ENCODE data around the gene GSTCD.

GSTCD gene

GRCh38 chr4:105805501-105806120, 97.0 kb downstream of the GSTCD start:
- Mint-ChIP-seq H3K9me3 (no peaks in the 10 kb centered on the region), H3K27me3 (no peaks in the 10 kb centered on the region), H3K4me3 (no peak overlapping the region), H3K36me3 (peaks cover 7% of the 10 kb centered on the region), H3K27ac (no peak overlapping the region), H3K4me1 (no peaks in the 10 kb centered on the region)
- ATAC-seq (ENCODE audit: low read depth) = no peak
- no peak for DNase-seq (ENCODE audit: low spot score in 2 of 2)

- H3K4me1 Mint-ChIP-seq = no peaks in the 10 kb centered on the region
- no peak overlapping the region for H3K4me3 Mint-ChIP-seq
- no peak overlapping the region for H3K27ac Mint-ChIP-seq
- H3K36me3 Mint-ChIP-seq = peaks cover 7% of the 10 kb centered on the region
- no peaks in the 10 kb centered on the region for H3K9me3 Mint-ChIP-seq
- DNase-seq (ENCODE audit: low spot score in 2 of 2) (no peak), ATAC-seq (ENCODE audit: low read depth) (no peak)
- no peaks in the 10 kb centered on the region for H3K27me3 Mint-ChIP-seq
Measured at GRCh38 chr4:105807496-105807895, 98.9 kb downstream of the GSTCD start.

- H3K27me3 Mint-ChIP-seq = no peaks in the 10 kb centered on the region
- no peaks in the 10 kb centered on the region for H3K4me1 Mint-ChIP-seq
- H3K9me3 Mint-ChIP-seq = no peaks in the 10 kb centered on the region
- ATAC-seq (ENCODE audit: low read depth) = no peak
- DNase-seq (ENCODE audit: low spot score in 2 of 2) = no peak
- H3K27ac Mint-ChIP-seq = no peak overlapping the region
- H3K36me3 Mint-ChIP-seq = peaks cover 4% of the 10 kb centered on the region
- H3K4me3 Mint-ChIP-seq = no peak overlapping the region
Measured at GRCh38 chr4:105808030-105808749, 99.6 kb downstream of the GSTCD start.

GRCh38 chr4:105808750-105809041, 100.1 kb downstream of the GSTCD start:
- H3K9me3 Mint-ChIP-seq = peaks cover 1% of the 10 kb centered on the region
- no peak overlapping the region for H3K27ac Mint-ChIP-seq
- H3K27me3 Mint-ChIP-seq = no peaks in the 10 kb centered on the region
- DNase-seq (ENCODE audit: low spot score in 2 of 2) (no peak), ATAC-seq (ENCODE audit: low read depth) (no peak)
- H3K36me3 Mint-ChIP-seq = peaks cover 7% of the 10 kb centered on the region
- H3K4me3 Mint-ChIP-seq = no peak overlapping the region
- no peaks in the 10 kb centered on the region for H3K4me1 Mint-ChIP-seq

- Mint-ChIP-seq H3K4me3 (no peak overlapping the region), H3K4me1 (no peaks in the 10 kb centered on the region), H3K9me3 (peaks cover 1% of the 10 kb centered on the region), H3K27ac (no peak overlapping the region), H3K36me3 (peaks cover 10% of the 10 kb centered on the region), H3K27me3 (no peaks in the 10 kb centered on the region)
- ATAC-seq (ENCODE audit: low read depth) (no peak), DNase-seq (ENCODE audit: low spot score in 2 of 2) (no peak)
Measured at GRCh38 chr4:105815701-105816100, 107.1 kb downstream of the GSTCD start.

GRCh38 chr4:105822061-105822460, 113.5 kb downstream of the GSTCD start:
- ATAC-seq (ENCODE audit: low read depth) = no peak
- H3K27ac Mint-ChIP-seq = no peak overlapping the region

GRCh38 chr4:105828074-105828473, 119.5 kb downstream of the GSTCD start:
- Mint-ChIP-seq H3K9me3 (peaks cover 2% of the 10 kb centered on the region), H3K36me3 (peaks cover 25% of the 10 kb centered on the region), H3K4me1 (no peaks in the 10 kb centered on the region), H3K27me3 (no peaks in the 10 kb centered on the region), H3K27ac (no peak overlapping the region), H3K4me3 (no peak overlapping the region)
- DNase-seq (ENCODE audit: low spot score in 2 of 2) (no peak), ATAC-seq (ENCODE audit: low read depth) (no peak)

More at GRCh38 chr4:105822061-105822460, 113.5 kb downstream of the GSTCD start:
- Mint-ChIP-seq H3K4me1 (no peaks in the 10 kb centered on the region), H3K9me3 (no peaks in the 10 kb centered on the region), H3K4me3 (no peak overlapping the region), H3K27me3 (no peaks in the 10 kb centered on the region), H3K36me3 (peaks cover 15% of the 10 kb centered on the region)
- no peak for DNase-seq (ENCODE audit: low spot score in 2 of 2)

- DNase-seq (ENCODE audit: low spot score in 2 of 2) (no peak), ATAC-seq (ENCODE audit: low read depth) (no peak)
- peaks cover 2% of the 10 kb centered on the region for H3K9me3 Mint-ChIP-seq
- no peaks in the 10 kb centered on the region for H3K4me1 Mint-ChIP-seq
- peaks cover 22% of the 10 kb centered on the region for H3K36me3 Mint-ChIP-seq
- H3K27ac Mint-ChIP-seq = no peak overlapping the region
- no peaks in the 10 kb centered on the region for H3K27me3 Mint-ChIP-seq
- no peak overlapping the region for H3K4me3 Mint-ChIP-seq
Measured at GRCh38 chr4:105831189-105831588, 122.6 kb downstream of the GSTCD start.

GRCh38 chr4:105835177-105835576, 126.6 kb downstream of the GSTCD start:
- H3K36me3 Mint-ChIP-seq = peaks cover 21% of the 10 kb centered on the region
- DNase-seq (ENCODE audit: low spot score in 2 of 2) (no peak), ATAC-seq (ENCODE audit: low read depth) (no peak)
- H3K27ac Mint-ChIP-seq = no peak overlapping the region
- H3K4me1 Mint-ChIP-seq = no peaks in the 10 kb centered on the region
- H3K9me3 Mint-ChIP-seq = no peaks in the 10 kb centered on the region
- no peaks in the 10 kb centered on the region for H3K27me3 Mint-ChIP-seq
- no peak overlapping the region for H3K4me3 Mint-ChIP-seq

- H3K27ac Mint-ChIP-seq = no peak overlapping the region
- ATAC-seq (ENCODE audit: low read depth) = no peak
Measured at GRCh38 chr4:105836537-105836936, 128.0 kb downstream of the GSTCD start.

GRCh38 chr4:105837037-105837436, 128.5 kb downstream of the GSTCD start:
- no peak for ATAC-seq (ENCODE audit: low read depth)
- H3K27me3 Mint-ChIP-seq = no peaks in the 10 kb centered on the region
- no peak overlapping the region for H3K27ac Mint-ChIP-seq

More at GRCh38 chr4:105836537-105836936, 128.0 kb downstream of the GSTCD start:
- H3K27me3 Mint-ChIP-seq = no peaks in the 10 kb centered on the region
- H3K36me3 Mint-ChIP-seq = peaks cover 21% of the 10 kb centered on the region
- H3K4me3 Mint-ChIP-seq = no peak overlapping the region
- no peaks in the 10 kb centered on the region for H3K9me3 Mint-ChIP-seq
- DNase-seq (ENCODE audit: low spot score in 2 of 2) = no peak
- no peaks in the 10 kb centered on the region for H3K4me1 Mint-ChIP-seq

GRCh38 chr4:105838082-105838481, 129.5 kb downstream of the GSTCD start:
- H3K36me3 Mint-ChIP-seq = peaks cover 20% of the 10 kb centered on the region
- H3K9me3 Mint-ChIP-seq = no peaks in the 10 kb centered on the region
- H3K27me3 Mint-ChIP-seq = no peaks in the 10 kb centered on the region
- no peak for ATAC-seq (ENCODE audit: low read depth)
- no peak overlapping the region for H3K27ac Mint-ChIP-seq
- no peak for DNase-seq (ENCODE audit: low spot score in 2 of 2)
- no peak overlapping the region for H3K4me3 Mint-ChIP-seq
- no peaks in the 10 kb centered on the region for H3K4me1 Mint-ChIP-seq

More at GRCh38 chr4:105837037-105837436, 128.5 kb downstream of the GSTCD start:
- DNase-seq (ENCODE audit: low spot score in 2 of 2) = no peak
- Mint-ChIP-seq H3K4me3 (no peak overlapping the region), H3K9me3 (no peaks in the 10 kb centered on the region), H3K4me1 (no peaks in the 10 kb centered on the region), H3K36me3 (peaks cover 21% of the 10 kb centered on the region)

GRCh38 chr4:105840426-105841174, 132.0 kb downstream of the GSTCD start:
- H3K27ac Mint-ChIP-seq = no peak overlapping the region
- ATAC-seq (ENCODE audit: low read depth) (no peak), DNase-seq (ENCODE audit: low spot score in 2 of 2) (no peak)
- H3K4me3 Mint-ChIP-seq = no peak overlapping the region
- no peaks in the 10 kb centered on the region for H3K9me3 Mint-ChIP-seq
- H3K4me1 Mint-ChIP-seq = no peaks in the 10 kb centered on the region
- H3K27me3 Mint-ChIP-seq = no peaks in the 10 kb centered on the region
- peaks cover 26% of the 10 kb centered on the region for H3K36me3 Mint-ChIP-seq

GRCh38 chr4:105843941-105844340, 135.4 kb downstream of the GSTCD start:
- Mint-ChIP-seq H3K4me3 (no peak overlapping the region), H3K9me3 (no peaks in the 10 kb centered on the region), H3K27me3 (no peaks in the 10 kb centered on the region), H3K36me3 (peaks cover 15% of the 10 kb centered on the region), H3K27ac (no peak overlapping the region), H3K4me1 (no peaks in the 10 kb centered on the region)
- DNase-seq (ENCODE audit: low spot score in 2 of 2) = no peak
- no peak for ATAC-seq (ENCODE audit: low read depth)
